ENCODE measurements around the gene GAS7. TPM values are rescaled to one million over a fixed set of nuclear protein-coding genes. Genes with fewer than 3 reads are reported as not detected.
"Not testable (repeated sequence)": the region's sequence is repeated elsewhere in the genome, so short reads cannot be mapped to it uniquely, and the experiment has no call there.

Gene GAS7
- total RNA-seq, 1 donor from 2014 or later: 51.3 TPM

DNA sequence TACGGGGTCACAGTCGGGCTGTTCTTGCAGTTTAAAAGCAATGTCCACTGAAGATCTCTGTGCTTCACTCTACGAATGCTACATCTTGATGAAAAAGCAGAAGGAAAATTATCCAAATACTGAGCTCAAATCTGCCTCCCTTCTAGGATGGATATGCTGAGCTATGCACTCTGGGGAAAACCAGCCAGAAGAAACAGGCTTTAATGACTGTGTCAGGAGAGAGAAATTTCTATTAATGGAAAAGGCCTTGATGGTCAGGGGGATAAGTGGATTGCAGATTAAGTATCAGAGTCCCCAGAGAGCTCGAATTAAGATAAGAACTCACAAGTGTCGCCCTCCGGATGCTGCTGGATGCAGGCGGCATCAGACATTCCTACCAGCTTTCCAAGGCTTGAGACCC lies 253.7 kb downstream of the GAS7 start:
- DNase-seq (ENCODE audit: low spot score): peak; percentile 33

DNA sequence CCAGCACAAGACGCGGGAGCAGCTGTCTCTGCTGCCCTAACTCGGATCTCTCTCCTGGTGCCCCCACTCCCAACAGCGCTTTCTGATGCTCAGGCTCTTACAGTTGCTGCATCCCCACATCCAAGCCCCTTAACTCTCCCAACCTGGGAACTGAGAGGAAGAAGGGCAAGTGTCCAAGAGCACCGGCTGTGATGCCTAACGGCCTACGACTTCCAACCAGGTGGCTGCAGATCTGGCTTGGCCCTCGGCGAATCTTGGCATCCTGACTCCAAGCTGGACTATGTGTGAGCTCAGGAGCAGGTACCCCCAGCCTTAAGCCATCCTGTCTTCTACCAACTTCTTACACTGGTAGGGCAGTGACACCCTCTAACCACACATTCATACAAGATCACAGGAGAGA lies 255.1 kb downstream of the GAS7 start:
- no peak for DNase-seq (ENCODE audit: low spot score)

DNA sequence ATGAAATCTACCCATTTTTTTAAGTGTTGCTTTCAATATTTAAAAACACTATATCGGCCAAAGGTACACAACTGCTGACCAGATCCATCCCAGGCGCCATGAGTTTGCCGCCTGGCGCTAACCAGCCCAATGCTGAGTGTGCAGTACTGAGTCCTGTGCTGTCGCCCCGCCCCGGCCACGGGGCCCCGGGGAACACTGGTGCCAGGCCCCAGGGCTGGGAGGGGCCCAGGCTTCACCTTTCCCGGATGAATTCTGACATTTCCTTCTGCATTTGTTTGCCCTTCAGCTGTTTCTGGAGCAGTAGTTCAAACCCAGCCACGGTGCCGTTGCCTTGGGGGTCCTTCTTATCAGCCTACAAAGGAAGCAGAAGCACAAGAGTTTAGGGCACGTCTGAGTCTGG lies 255.5 kb downstream of the GAS7 start:
- DNase-seq (ENCODE audit: low spot score): no peak

DNA sequence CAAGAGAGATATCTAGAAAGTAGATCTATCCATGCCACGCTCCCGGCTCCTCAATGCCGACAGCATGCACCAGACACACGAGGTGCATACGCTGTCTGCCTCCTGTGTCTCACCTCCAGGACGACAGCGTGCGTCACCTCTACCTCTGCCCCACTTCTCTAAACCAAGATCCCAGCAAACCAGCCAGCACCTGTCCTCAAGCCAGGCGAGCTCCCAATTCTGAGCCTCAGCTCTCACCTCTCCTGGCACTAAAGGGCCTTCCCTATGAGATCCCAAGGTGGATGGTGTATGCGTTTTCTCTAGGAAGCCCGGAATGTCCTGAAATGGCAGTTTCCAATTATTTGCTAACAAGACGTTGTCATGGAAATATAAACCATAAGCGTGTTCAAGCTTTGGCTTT lies 257.1 kb downstream of the GAS7 start:
- no peak for DNase-seq (ENCODE audit: low spot score)

DNA sequence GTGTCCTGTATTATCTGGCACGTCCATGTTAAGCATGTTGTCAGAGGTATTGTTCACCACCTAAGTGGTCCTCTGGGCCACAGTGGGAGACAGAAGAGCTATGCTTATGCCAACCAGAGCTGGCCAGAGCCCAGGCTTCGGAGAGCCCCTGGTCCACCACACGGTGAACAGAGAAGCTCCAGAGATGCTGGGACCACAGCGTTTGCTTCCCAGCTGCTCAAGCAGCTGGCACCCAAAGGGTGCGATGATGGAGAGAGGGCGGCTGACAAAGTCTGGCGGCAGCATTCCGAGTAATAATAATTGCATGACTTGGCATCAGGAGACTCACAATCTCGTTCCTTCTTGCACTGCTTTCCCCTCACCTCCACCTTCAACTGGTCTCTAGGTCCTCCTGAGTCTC lies 257.6 kb downstream of the GAS7 start:
- DNase-seq (ENCODE audit: low spot score): no peak

DNA sequence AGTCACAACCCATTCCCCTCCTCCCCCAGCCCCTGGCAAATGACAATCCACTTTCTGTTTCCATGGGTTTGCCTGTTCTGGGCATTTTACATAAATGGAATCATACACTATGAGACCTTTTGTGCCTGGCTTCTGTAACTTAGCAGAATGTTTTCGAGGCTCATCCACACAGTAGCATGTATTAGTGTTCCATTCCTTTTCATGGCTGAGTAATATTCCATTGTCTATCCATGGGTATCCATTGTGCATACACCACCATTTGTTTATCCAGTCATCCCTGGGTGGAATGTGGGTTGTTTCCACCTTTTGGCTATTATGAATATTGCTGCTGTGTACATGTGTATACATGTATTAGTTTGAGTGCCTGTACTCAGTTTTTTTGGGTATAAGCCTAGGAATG lies 259.6 kb downstream of the GAS7 start:
- no peak for DNase-seq (ENCODE audit: low spot score)

DNA sequence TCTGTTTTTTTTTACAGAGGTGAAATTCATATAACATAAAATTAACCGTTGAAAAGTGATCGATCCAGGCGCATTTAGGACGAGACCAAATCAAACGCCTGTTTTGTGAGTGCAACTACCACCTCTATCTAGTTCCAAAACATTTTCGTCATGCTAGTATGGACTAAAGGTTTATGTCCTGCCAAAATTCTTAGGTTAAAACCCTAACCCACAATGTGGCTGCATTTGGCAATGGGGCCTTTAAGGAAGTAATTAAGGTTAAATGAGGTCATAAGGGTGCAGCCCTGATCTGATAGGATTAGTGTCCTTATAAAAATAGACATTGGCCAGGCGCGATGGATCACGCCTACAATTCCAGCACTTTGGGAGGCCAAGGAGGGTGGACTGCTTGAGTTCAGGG lies 260.5 kb downstream of the GAS7 start:
- no peak for DNase-seq (ENCODE audit: low spot score)

DNA sequence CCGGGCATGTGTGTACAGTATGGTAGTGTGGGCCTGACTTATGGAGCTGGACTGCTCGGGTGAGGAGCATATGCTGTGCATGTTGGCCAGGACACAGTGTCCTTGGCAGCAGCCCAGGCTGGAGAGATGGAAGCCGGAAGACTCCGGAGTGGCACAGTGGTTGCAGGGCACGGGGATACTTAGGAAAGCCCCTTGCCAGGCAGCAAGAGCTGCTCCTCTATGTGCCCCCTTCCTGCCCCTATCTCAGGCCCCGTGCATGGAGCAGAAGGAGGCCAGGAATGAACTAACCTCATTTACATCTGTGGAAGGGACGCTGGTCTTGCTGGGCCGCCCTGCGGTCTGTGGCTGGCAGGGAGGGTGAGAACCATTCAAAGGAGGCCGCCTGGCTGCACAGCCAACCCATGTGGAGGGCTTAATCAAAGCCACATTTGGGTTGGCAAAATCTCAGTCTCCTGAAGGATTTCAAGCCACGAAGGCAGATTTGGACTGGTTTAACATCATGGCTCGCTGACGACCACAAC lies 261.1 kb downstream of the GAS7 start:
- no peak for DNase-seq (ENCODE audit: low spot score)

DNA sequence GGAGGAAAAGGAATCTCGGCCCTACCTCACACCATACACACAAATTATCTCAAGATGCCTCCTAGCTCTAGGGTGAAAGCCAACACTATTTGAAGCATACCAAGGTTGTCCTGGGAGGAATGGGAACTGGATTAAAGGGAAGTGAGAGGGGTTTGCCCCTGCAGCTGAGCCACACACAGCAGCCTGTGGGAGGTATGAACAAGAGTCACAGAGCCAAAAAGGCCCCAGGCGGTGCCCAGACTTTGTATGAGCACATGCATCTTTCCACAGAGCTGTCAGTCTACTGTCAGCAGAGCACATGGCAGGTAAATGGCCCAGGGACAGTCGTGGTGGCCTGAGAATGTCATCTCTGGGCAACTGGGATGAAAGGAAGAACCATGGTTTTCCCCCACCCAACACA lies 262.3 kb downstream of the GAS7 start:
- DNase-seq (ENCODE audit: low spot score): no peak

DNA sequence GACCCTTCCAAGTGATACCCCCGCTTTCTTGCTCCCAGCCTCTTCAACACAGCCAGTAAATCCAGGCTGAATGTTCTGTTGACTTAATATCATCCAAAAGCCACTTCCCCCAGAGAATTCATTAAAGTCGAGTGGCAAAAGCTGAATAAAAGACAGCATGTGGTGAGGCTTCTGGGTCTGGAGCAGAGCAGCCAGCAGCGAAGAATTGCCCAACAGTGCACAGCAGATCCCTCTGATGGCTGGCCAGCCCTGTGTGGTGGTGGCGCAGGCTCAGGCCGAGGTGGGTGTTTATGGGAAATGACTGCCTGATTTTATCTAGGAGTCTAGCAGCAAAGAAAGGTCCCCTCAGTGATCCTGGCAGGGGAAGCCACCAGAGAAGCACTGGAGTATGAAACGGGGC lies 263.0 kb downstream of the GAS7 start:
- DNase-seq (ENCODE audit: low spot score): no peak

DNA sequence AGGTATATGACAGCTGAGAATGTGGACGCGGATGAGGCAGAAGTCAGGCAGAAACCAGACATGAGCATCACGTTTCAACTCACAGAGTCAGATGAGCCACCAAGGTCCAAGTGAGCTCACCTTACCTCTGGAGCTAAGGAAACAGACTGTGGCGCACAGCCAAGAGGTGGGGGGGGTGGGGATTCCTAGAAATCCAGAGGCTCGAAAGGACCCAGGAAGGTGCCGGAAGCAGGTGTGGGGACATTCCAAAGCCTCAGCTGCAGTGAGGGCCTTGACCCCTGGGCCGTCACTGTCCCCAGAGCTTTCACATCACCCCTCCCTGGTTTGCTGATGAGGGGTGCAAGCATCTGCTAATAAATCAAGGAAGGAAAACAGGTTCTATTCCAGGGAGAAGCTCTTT lies 264.1 kb downstream of the GAS7 start:
- DNase-seq (ENCODE audit: low spot score): no peak

DNA sequence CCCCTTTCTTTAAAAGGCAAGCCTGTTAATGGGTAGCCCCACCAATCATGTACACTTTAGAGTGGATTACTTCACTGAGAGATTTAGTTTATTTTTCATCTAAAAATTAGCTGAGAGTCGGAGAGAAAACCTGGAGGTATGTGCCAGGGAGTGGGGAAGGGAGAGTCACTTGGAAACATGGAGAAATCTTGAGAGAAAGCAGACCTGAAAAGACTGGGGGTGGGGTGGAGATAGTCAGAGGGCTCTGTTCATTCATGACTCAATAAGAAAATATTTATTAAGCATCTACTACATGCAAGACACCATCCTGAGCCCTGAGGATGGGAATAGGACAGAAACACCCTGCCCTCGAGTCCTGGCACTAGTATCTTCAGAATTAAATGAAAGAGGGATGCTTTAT lies 265.9 kb downstream of the GAS7 start:
- peak; percentile 67 for DNase-seq (ENCODE audit: low spot score)

DNA sequence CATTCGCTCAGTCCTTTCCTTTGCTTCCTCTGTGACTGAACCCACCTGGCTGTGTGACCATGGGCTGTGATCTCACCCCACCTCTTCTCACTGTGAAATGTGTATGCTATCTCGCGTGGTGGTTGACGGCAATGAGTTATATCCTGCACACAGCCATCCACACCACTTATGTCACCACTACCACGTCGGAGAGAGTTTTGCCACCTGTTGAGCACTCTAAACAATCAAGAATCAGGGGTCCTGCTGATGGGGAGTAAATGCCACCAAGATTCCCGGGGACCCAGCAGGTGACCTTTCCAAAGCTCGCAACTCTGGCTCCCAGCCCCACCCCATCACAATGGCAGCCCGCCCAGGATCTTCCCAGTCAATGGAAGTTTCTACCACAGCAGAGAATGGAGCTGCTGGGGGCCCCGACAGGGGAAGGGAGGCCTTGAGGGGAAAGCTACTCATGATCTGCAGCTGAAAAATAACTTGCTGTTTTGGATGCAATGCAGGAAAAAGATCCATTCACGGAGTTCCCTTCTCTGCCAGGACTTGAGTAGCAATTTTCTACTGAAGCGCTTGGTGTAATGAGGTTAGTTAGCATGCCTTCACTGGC lies 267.2 kb downstream of the GAS7 start:
- no peak for DNase-seq (ENCODE audit: low spot score)

DNA sequence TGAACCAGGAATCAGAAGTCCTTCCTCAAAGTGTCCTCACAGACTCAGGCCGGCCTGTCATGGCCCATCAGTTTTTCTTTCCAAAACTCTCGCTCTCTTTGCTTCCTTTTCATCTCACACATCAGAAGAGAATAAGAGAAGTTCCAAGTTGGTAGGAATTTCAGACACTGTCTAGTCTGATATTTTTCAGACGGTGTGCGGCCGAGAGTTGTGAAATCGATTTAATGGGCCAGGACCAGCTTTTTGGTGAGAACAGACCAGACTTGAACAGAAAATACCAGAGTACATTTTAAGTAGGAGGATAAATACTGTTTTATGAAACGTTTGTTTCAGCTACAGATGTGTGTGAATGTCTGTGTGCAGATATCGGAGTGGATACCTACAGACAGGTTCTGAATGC lies 268.5 kb downstream of the GAS7 start:
- DNase-seq (ENCODE audit: low spot score): peak; percentile 62

DNA sequence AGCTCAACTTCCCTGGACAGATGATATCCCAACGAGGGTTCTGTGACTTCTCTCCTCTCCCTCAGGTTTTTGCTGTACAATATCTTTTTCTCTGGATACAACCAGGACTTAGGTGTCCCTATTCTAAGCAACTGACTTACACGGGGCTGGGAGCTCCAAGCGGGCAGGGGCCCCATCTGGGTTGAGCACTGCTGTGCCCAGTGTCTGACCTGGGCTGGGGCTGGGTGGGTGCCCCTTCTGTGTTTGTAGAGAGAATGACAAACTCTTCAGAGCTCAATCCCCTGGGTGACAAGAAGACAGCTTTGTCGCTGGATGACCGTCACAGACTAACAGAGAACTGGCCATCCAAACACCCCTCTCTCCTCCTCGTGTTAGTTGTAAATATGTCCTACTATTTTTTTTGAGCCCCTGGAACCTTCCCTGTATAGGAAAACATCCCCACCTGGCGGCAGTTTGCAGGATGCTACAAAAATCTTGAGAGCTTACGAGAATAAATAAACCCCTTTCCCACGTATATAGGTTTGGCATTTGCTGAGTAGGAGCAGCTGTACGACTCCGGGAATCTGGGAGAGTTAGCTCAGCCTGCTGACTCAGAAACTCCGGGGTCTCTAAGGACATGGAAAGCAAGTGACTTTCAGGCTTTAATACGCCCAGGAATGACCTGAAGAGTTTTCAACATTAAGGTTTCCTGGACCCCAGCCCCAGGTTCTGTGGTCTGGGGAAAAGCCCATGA lies 269.6 kb downstream of the GAS7 start:
- DNase-seq (ENCODE audit: low spot score): peak; percentile 84

DNA sequence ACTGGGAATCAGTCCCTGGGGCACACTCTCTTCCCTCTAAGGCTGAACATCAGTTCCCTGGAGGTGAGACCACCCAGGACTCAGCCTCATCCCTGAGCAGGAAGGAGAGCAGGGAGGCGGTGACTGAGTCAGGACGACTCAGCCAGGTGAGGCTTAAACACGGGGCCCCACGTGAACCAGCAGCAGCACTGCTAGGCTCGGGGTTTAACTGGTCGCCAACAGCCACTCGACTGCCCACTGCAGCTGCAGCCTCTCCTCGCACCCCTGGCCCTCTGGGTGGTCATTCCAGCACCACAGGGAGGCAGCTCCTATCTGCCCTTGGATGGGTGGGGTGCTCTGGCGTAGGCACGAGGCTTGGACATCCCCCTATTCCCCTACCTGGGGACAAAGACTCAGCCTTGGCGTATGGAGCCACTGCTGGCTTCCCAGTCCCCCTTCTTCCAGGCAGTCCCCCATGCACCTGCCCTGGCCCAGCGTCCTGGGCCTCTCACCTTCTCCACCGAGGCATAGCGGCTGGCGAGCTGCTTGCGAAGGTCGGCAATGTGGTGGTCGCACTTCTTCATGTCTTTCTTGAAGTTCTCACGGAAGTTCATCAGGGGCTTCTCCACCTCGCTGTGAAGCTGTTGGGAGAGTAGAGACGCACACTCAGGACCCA lies 272.1 kb downstream of the GAS7 start:
- DNase-seq (ENCODE audit: low spot score): no peak

DNA sequence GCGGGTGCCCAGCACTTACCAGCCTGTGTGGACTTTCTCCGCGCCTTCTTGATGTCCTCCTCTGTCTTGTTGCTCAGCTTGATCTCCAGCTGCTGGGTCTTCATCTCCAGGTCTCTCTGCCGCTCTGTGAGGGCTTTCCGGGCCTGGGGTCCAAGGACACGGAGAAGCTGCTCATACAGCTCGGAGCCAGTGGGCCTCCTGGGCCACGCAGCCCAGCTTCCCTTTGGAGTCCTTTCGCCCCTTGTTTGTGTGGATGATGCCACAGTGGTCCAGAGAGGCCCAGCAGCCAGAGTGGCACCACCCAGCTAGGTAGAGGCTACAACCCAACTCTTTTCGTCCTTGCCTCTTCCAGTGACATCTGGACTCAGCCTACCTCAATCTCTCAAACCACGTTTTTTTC lies 272.9 kb downstream of the GAS7 start:
- no peak for DNase-seq (ENCODE audit: low spot score)

DNA sequence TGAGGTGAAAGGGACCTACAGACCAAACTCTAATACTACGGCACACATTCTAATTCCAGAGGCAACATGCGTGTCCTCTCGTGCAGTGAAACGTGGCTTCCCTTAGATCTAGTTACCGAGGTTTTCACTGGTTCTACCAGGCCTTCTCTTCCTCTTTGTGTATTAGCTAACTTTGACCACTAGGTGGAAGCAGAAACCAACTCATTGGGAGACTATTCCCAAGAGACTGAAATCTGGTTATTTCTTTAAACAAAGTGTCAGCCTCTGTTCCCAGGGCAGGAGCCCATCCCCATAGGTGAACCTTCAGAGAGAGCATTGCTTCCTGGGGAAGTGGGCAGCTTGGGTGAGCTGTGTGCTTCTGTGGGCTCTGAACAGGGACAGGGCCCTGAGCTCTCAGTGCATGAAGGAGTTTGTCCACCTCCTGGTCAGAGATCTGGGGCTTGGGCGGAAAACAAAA lies 273.6 kb downstream of the GAS7 start:
- DNase-seq (ENCODE audit: low spot score): peak; percentile 90

DNA sequence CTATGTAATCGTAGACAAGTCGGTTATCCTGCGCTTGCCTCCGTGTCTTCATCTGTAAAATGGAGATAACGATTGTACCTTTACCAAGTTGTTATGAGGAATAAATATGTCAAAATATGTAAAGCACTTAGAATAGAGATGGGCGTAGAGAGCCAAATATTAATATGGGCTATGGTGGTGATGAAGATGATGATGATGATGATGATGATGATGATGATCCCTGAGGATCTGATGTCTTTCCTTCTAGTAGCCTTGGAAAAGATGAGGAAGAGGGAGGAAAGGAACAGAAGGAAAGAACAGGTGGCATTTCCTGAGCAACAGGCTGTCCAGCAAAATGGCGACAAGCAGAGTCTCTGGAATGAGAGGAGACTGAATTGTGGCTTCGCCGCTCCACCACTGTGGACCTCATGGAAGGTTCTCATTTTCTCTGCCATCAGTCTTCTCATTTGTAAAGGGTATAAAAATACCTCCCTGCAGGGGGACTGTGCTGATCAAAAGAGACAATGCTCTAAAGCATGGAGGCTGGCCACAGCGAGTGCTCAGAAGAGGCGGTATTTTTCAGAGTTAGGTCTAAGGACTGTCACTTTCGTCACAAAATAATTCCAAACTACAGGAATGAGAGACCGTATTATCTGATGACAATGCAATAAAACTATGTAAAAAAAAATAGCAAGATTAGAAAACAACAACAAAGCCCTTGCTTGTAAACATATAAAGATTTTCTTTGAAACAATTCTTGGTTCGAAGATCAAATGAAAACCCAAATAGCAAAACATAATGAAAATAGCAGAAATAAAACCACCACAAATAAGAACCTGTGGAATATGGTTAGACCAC lies 276.2 kb downstream of the GAS7 start:
- DNase-seq (ENCODE audit: low spot score): no peak

DNA sequence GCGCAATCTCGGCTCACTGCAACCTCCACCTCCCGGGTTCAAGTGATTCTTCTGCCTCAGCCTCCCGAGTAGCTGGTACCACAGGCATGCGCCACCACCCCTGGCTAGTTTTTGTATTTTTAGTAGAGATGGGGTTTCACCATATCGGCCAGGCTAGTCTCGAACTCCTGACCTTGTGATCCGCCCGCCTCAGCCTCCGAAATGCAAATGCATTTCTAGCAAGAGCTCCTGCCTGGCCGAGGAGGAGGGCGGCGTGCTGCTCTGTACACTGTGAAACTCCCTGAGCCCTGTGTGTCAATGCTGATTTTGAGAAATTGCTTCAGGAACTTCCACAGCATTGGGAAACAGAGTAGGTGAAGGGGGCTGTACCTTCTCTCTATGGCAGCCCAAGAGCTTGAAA lies 277.2 kb downstream of the GAS7 start:
- DNase-seq (ENCODE audit: low spot score): not testable (repeated sequence)

DNA sequence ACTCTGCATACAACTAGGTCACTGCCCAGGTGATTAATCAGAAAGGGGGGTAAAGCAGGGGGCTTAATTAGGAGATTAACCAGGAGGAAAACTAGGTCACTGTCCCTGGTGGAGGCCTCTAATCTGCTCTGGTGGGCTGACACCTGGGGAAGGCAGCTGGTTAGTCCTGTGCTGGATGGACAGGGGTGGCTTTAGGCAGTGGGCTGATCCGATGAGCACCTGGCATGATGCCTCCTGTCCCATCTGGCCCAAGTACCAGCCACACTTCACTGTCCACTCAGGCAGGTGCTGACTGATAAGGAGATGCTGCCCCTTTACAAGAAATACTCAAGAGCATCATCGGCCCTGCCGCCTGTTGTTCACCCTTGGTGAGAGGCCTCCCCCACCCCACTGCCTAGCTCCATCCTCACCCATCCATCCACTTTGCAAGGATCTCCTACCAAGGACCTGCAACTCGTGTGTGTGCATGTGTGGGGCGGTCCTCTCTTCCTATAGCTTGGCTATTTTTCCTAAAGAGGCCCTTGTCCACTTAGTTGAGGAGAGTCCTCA lies 279.5 kb downstream of the GAS7 start:
- DNase-seq (ENCODE audit: low spot score): no peak

DNA sequence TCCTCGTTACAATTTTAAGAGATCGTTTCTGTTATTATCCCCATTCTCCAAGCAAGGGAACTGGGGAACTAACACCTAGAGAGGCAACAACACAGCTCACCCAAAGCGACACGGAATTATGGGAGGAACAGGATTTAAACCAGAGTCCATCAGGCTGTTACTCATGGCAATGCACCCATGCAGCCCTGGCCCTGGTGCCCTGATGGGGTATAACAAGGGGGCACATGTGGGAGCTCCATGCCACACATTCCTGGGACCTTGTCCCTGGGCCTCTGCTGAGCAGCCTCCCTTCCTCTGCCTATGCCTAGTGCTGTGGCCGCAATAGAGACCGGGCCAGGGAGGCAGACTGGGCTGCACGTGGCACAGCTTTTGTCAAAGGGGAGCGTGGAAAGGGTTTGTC lies 280.1 kb downstream of the GAS7 start:
- no peak for DNase-seq (ENCODE audit: low spot score)
